ENCODE measurements around the gene KRT74.
A peak's percentile ranks its signal among the peaks of the same experiment; 100 is the strongest.

Gene KRT74

DNA sequence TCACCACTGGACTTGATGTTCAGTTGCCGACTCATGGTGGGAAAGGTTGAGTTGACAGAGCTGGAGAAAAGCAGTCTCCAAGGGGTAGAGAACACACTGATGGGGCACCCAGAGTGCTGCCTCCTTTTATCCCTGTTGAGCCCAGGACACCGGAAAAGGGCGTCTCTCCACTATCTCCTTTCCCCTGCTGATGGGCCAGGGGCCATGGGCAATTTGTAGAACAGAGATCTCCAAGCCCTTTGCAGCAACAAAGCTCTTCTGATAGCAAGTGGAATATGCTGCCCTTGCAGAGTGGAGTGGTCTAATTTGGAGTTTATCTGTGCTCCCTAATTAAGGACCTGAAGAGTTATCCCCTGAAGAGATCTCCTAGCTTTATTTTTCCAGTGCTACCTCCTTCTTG lies at the start of gene KRT74:
TSS of gene KRT74 (minus strand) at position 101 of the 400 bp plus-strand sequence. CDS start at position 35, 66 bp downstream.
- DNase-seq (ENCODE audit: low read depth) = no peak

DNA sequence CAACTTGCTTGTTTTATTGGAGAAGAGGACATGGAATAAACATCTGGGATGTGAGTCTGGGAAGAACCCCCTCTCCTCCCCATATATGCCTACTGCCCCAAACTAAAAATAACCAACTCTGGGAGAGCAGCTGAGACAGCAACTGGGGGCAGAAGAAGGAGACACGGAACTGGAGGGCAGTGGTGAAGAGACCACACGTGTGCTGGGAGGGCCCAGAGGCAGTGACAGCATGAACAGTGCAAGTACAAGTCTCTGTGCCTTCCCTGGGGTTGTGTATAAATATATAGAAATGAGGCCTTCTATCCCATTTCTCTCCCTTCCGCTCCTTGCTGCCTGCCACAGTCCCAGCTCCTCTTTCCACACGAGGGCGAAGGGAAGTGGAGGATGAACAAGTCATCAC lies 48.7 kb upstream of the KRT74 start:
- no peak for DNase-seq (ENCODE audit: low read depth)

DNA sequence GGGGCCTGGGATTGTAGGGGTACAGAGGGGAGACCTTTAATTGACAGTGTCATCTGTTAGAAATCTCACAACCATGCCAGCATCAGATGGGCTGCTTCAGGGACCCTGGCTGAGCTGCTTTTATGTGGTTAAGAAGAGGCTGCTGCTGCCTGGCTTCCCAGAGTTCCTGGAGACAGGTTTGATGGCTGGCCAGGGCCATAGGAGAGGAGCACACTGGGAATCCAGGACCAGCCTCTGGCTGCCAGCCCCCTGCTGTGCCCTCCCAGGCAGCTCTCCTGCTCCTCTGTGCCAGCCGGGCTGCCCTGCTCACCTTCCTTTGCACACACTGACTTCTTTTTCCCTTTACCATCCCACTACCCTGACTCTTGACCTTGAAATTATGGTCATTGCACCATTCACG lies 45.2 kb upstream of the KRT74 start:
- no peak for DNase-seq (ENCODE audit: low read depth)

DNA sequence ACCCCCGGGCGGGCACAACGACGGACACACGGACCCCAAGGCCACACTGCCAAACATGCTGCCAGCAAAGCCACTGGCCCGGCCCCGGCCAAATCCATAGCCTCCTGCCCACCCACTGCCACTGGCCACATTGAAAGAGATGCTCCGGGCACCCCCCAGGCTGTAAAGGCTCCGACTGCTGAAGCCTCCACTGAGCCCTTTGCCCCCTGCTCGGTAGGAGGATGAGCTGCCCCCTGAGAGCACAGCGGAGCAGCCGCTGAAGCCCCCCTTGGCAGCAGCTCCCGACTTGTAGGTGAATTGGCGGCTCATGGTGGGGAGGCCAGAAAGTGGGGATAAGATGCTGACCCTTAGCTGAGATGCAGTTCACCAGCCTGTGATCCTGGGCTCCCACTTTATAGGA lies 44.6 kb upstream of the KRT74 start, which contains the start of gene KRT73:
TSS of gene KRT73 (minus strand) at position 344 of the 400 bp plus-strand sequence. CDS start at position 309, 35 bp downstream.
- DNase-seq (ENCODE audit: low read depth) = no peak

DNA sequence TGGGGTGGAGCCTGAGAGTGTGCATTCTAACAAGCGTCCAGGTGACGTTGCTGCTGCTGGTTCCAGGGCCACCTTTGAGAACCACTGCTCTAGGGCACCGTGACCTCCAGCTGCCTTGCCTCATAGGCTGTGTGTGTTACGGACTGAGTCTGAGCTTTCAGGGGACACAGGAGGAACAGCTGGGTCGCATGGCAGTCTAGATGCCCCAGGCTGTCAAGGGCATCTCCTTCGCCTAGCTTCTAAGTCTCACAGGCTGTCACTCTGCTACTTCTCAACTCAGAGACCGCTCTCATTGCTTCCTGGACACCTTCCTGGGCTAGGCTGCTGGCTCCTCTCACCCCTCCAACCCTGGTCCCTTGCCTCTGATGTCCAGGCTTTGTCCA lies 43.8 kb upstream of the KRT74 start:
- DNase-seq (ENCODE audit: low read depth) = no peak

DNA sequence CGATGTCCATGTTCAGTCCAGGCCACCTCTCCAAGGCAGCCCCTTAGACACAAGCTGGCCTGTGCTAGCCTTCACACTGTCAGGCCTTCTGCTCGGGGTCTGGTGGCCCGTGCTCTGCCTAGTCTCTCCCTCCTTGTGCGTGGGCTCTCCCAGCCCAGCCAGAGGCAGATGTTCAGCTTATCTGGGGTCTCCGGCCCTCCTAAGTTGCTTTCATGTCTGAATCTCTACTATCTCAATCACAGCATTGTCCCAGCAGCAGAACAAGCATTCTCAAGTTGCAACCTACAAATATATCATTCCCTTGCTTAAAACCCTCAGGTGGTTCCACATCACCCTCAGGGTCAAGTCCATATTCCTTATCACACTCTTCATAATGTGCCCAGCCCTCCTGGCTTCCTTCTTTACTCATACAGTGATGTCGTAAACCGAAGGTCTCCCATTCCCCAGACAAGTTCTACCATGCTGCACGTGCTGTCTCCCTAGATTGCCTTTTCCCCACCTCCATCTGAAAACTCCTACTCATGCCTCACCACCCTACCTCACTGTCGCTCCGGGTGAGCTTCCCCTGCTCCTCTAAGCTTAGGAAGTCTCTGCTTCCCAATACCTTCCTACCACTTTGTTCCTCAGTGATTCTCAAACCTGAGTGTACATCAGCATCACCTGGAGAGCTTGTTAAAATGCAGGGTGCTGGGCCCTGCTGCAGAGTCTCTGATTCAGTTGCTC lies 43.2 kb upstream of the KRT74 start:
- no peak for DNase-seq (ENCODE audit: low read depth)

DNA sequence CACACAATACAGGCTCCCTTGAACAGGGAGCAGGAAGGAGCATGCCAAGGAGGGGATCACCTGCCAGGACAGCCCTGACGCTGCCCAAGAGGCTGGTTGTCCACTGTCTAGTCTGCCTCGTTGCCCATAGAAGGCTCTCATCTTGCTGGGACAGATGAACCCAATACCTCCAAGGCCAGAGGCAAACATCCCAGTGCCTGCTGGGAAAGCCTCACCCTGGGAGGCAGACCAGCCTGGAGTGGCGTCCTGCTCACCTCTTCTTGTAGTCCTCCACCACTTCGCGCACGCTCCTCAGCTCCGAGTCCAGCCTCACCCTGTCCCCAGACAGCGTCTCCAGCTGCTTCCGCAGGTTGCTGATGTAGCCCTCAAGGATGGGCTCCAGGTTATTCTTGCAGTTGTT lies 42.3 kb upstream of the KRT74 start:
- DNase-seq (ENCODE audit: low read depth) = no peak

DNA sequence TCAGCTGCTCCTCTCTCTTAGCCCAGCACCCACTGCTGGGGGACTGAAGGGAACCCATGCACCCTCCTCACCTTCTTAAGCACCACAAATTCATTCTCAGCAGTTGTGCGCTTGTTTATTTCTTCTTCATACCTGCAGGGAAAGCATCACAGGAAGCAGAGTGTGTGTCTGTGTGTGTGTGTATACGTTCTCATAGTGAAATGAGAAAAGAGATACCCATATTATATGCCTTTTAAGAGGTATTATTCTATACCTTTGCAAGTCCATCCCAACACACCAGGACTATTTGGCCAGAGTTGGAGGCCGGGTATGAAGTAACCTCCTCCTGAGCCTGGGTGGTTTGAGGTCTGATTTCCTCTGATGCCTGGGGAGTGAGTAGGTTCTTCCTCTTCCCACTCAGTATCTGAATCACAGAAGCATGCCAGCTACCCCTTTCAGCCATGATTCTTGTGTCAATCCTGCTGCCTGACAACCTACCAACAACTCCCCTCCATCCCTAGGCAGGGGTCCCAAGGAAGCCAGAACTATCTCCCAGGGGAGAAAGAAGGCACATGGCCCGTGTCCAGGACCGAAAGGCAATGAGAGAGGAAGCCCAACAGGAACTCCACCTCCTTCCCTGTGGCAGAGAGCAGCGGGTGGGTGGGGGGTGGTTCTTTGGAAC lies 41.7 kb upstream of the KRT74 start:
- peak; percentile 7 for DNase-seq (ENCODE audit: low read depth)

DNA sequence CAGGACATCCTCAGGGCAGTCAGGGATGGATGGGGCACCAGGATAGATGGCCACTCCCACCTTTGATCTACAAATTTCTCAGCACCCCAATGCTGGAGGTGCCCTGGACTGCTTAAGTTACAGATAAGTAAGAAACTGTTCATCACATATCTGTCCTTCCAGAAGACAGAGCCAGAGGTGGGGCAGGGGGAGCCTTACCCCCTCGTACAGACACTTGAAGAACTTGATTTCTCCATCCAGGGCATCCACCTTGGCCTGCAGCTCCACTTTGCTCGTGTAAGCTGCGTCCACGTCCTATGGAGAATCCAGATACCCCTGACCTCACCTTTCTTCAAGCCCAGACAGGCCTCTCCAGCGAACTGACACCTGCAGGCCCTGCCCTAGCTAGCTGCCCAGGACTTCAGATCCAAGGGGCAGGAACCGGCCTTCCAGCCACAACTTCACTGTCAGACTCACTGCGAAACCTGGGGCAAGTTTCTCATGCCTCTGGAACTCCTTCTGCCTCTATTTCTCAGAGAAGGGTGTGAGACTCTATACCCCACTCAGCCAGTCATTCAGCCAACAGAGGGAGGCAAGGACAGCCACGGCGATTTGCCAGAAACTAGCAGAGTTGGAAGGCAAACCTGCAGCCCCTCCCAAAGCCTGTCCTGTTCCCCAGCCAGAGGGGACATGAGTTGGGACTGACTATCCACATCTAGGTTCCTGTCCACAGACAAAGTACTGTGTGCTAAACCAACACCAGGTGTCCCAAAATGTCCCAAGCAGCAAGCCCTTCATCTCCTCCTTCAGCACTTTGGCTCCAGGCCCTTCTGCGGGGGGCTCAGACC lies 41.0 kb upstream of the KRT74 start:
- DNase-seq (ENCODE audit: low read depth) = no peak

DNA sequence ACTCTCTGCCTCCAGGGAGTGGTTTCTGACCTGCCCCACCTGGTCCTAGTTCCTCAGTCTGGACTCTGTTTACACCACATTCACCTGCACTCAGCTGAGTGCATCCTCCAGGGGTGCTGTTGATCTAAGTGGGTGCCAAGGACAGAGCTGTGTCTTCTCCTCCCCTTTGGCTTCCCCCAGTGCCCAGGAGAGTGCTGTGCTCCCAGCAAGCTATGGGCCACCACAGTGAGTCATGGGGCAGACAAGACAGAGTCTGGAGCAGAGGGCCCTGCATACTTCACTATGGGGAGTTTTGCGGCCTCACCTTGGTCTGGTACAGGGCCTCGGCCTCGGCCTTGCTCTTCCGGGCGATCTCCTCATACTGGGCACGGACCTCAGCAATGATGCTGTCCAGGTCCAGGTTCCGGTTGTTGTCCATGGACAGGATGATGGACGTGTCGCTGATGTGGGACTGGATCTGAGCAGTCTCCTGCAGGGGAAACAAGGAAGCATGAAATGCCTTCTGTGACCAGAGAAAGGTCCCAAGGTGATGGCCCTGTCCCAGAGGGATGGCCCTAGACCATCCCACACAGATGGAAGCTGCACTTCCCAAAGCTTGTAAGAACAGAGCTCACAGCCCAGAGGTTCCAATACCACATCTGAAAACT lies 39.9 kb upstream of the KRT74 start:
- DNase-seq (ENCODE audit: low read depth) = no peak

DNA sequence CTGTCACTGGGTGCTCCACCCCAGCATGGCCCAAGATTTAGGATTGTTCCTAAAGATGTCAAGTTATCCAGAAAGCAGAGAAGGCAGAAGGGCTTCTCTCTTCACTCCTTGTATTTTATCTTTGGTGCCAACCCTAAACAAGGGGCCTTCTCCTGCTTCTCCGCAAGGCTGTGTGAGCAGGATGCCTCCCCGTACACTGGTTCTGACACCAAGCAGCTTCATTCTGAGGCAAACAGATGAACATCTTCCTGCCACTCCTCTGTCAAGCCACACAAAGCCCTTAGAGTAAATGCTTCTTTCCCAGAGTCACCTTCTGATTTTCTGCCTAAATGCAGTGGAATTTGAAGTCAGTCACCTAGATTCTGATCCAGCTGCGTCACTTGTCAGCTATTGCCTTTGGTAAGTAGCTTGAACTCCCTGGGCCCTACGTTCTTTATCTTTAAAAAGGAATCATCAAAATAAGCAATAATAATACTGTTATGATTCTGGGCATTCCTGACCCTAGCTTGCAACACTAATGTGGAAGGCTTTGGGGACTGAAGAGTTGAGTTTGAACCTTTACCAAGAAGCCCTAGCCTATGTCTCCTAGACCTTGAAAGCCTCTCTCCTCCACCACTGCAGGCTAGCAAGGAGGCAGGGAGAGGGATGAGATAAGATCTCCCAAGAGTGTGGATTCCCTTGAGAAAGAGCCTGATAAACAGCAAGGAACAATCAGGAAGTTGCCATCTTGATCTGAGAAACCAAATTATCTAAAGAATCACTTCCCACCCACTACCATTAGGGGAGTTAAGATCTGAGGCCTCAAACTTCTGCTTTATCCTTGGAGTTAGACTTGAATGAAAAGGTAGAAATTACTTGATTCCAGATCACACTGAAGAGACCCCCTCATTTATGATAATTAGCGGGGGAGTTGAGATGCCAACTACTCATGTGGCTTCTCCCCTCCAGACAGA lies 39.1 kb upstream of the KRT74 start:
- DNase-seq (ENCODE audit: low read depth) = no peak

DNA sequence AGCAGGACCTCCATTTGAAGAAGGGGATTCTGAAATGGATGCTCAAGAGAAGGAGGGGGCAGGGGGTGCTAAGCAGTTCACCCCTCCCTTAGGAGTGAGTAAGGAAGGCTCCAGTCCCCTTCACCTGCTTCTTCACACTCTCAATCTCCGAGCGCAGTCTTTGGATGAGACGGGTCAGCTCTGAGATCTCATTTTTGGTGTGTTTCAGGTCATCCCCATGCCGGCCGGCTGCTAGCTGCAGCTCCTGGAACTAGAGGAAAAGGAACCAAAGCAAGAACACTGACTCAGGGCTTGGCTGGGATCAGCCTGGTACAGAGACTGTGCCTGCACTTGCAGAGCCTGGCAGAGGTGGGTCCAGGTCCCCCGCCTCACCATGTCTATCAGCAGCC lies 37.4 kb upstream of the KRT74 start:
- no peak for DNase-seq (ENCODE audit: low read depth)

DNA sequence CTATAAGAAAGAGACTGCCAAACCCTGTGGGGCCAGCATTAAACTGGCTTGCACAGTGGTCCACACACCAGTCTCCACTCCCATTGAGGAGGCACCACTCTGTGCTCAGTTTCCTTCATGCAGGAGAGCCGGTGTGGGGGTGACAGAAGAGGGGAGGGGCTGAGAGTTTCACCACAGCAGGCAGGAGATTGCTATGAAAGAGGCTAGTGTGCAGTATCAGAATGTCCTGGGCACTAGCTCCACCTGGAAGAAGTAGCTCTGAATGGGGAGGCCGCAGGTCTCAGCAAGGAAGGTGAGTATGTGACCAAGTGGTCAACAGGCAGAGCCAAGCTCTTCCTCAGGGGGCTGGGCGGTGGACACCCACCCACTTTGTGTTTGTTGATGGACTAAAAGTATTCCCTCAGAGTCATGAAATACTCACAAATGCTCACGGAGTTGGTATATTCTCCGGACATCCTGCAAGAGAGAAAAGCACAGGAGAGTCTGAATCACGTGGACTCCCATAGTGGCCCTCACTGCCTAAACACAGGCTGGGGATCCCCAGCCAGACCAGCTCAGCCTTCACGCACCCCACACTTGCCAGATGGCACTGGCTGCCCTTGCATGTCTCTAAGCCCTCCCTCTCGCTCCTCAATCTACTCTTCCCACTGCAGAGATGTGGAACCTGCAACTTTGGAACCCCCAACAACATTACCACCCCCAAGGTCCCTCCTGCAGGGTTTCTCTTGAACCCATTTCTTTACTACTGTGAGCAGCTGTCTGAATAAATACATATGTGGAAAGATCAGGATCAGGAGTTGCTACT lies 35.4 kb upstream of the KRT74 start:
- DNase-seq (ENCODE audit: low read depth) = no peak

DNA sequence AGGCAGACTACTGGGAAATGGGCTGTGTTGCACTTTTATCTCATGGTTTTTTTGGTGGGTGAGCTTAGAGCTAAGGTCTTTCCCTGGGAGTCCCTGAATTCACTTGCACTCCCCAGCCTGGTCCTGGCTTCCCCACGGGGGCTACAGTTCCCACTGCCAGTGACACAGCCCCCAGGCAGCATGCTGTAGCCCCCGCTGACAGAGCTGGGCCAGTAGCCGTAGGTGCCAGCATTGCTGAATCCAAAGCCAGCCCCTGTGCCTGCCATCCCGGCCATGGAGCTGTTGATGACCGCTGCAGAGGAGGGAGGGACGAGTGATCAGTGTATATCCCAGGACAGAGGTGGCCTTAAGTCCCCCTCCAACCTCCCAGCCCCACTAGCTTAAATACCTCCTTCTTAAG lies 34.5 kb upstream of the KRT74 start:
- DNase-seq (ENCODE audit: low read depth) = no peak

DNA sequence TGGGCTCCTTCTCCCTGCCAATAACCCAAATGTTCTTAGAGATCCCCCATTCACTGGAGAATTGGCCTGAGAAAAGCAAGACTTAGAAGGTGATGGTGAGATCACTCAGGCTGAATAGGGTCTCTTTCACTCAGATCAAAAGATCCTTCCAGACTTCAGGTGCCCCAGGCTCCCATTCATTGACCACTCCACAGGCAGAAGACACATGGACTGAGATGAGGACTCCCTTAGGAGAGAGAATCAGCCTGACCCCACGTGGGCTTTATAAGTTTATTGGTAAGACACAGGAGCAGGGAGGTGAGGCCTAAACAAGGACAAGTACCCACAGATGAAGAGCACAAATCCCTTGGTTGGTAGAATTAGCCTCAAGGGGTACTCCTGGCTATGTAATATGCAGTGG lies 33.7 kb upstream of the KRT74 start:
- no peak for DNase-seq (ENCODE audit: low read depth)

DNA sequence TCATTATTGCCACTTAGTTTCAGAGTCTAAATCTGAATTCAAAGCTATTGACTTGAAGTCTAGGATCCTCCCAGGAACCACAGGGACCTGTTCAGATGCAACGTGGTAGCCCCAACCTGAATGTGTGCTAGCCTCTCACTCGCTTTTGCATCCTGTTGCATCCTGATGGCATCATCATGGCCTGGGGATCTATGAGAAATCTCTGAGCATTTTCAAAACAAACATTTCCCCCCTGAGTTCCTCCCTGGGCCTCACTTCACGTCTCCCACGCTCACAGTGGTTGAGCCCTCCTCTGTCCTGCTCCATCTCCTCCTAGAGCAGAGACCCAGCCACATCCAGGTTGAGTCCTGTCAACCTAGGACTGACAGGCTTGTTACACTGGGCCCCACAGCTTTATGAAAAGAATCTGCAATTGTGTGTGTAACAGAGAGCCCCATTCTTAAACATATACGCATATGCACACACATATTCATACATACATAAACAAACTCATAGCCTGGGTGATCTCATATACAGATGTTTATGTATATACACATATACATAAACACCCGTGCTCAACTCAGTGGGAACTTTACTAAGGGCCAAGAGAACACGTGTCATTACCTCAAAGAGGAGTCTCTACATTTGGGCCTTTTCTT lies 33.1 kb upstream of the KRT74 start:
- DNase-seq (ENCODE audit: low read depth) = no peak

DNA sequence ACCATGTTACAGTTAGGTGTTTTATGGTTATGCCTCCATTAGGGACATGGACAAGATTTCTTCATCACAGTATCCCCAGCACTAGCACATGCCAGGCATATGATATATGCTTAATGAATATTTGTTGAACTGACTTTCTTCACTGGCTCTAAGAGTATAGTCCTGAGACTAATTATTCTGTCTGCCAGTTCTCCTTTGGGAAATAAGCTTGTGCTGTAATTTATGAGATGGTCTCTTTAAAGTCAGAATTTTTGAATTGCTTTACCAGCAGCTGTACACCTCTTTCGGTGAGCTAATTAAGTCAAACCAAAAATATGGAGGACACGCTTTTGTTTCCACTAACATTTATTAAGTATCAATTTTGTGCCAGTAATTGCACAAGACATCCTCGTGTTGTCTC lies 32.5 kb upstream of the KRT74 start:
- DNase-seq (ENCODE audit: low read depth) = no peak

DNA sequence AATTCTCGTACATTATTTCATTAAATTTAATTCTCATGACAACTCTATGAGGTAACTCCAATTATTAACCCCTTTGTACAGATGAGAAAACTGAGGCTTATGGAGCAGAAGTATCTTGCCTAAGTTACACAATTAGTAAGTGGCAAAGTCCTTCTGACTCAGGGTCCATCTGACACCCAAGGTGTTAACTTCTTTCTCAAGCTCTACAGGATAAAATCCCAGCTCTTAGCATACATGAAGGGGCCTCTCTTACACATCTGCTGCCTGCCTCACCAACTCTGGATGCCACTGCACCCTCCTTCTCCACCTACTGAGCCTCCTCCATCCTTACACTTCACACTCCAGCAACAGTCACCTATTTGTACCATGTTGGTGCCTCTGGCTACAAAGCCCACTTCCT lies 31.9 kb upstream of the KRT74 start:
- no peak for DNase-seq (ENCODE audit: low read depth)

DNA sequence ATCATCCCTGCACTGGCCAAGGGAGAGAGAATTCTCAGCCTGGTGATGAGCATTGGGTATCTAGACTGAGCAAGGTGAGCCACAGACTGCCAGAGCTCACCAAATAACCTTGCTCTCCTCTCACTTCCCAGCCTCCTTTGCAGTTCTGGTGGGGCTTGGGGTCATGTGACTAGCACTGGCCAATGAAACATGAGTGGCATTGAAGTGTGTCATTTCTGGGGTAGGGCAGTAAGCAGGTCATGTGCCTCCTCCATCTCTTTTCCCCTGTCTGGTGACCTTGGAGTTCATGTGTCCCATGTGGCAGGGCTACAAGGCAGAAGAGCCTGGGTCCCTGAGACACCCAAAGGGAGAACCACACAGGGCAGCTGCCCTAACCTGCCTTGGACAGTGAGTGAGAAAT lies 31.2 kb upstream of the KRT74 start:
- no peak for DNase-seq (ENCODE audit: low read depth)

DNA sequence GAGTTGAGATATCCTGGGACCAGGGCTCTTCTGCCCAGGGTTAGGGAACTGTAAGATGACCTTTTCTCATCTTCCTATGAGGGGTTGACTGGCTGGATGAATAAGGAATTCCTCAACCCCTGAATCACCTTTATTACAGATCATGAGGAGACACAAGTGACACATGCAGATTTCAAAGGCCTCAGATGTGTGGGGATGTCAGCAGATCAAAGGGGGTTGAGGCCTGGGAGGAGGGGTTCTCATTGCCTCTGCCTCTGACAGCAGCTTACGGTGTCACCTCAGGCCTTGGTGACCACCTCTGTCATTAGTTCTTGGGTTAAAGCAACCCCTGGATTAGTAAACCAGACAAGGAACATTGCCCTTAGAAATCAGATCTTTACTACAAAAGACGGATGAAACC lies 29.7 kb upstream of the KRT74 start:
- no peak for DNase-seq (ENCODE audit: low read depth)

Data from EH (cell line).